ENCODE data around the gene ZNF445.

- TF ChIP-seq CTCF (IDR thresholded peaks at IDR 0.05) (no peak), POLR2A (IDR thresholded peaks at IDR 0.05) (no peak), POLR2AphosphoS5 (IDR thresholded peaks at IDR 0.05) (no peak)
These were observed 81.0 kb downstream of the ZNF445 start for GRCh38 chr3:44396200-44397171.
